Panc1 (cell line): Measurements from ENCODE around the gene ANAPC5. TPM values are rescaled to one million over a fixed set of nuclear protein-coding genes. Genes with fewer than 3 reads are reported as not detected.

ENCODE experiments used
- ATAC-seq: fragments of 200-7000 bp; cut with Tn5 transposase; 2 replicates; pipeline ENCODE4 v1.9.1; 2020; ENCODE audit warnings: mild to moderate bottlenecking, moderate library complexity
- BruUV-seq: library from RNA; stranded (reverse); fragments of 400-500 nt; replicated peaks from 2 replicates; lab custom pipeline; 2021; lab: Mats Ljungman, UMichigan
- CTCF ChIA-PET: fragments of 300-600 bp; sonication (Branson Sonifier 250); formaldehyde crosslinking; loops from one replicate; lab custom pipeline; 2022; ENCODE audit warnings: antibody characterized with exemption; lab: Charles Lee
- POLR2A ChIA-PET: fragments of 300-600 bp; sonication (Branson Sonifier 250); formaldehyde crosslinking; loops from one replicate; lab custom pipeline; 2022; ENCODE audit warnings: antibody characterized with exemption; lab: Charles Lee
- DNase-seq: peaks from one replicate; pipeline ENCODE4 v3.0.0-alpha.2; 2010; ENCODE audit warnings: low read depth, low spot score
- H3K27ac ChIP-seq: 2 replicates; pipeline ENCODE4 v1.5.1; 2011; ENCODE audit warnings: mild to moderate bottlenecking, low read length, inconsistent platforms
- H3K27me3 ChIP-seq: fragments of 200-500 bp; sonication (Bioruptor generic); 2 replicates; pipeline ENCODE4 v1.6.0; 2014; ENCODE audit warnings: low read length, inconsistent platforms; ENCODE audit not compliant: control insufficient read depth, insufficient read depth
- H3K36me3 ChIP-seq: fragments of 200-500 bp; sonication (Bioruptor generic); 2 replicates; pipeline ENCODE4 v1.5.1; 2014; ENCODE audit warnings: inconsistent platforms, mild to moderate bottlenecking, low read length, moderate library complexity; ENCODE audit not compliant: control insufficient read depth, insufficient read depth
- H3K4me1 ChIP-seq: 2 replicates; pipeline ENCODE4 v1.5.1; 2011; ENCODE audit warnings: inconsistent platforms, mild to moderate bottlenecking, low read length, moderate library complexity; ENCODE audit not compliant: control insufficient read depth, insufficient read depth
- H3K4me3 ChIP-seq, 2 experiments: 2 replicates each; pipeline ENCODE4 v1.5.1; 2011 to 2012; ENCODE audit warnings: low read depth in 2 of 2, low read length in 2 of 2, mild to moderate bottlenecking in 2 of 2, inconsistent platforms in 1 of 2, moderate library complexity in 1 of 2
- H3K9me3 ChIP-seq: fragments of 200-500 bp; sonication (Bioruptor generic); 2 replicates; pipeline ENCODE4 v1.5.1; 2014; ENCODE audit warnings: low read depth, mild to moderate bottlenecking, inconsistent platforms, low read length, moderate library complexity; ENCODE audit not compliant: control insufficient read depth, insufficient read depth
- CTCF ChIP-seq: fragments of 450-650 bp; IDR thresholded peaks from 2 replicates; pipeline ENCODE4 v1.5.1; 2017; ENCODE audit warnings: mild to moderate bottlenecking
- POLR2AphosphoS5 ChIP-seq: IDR thresholded peaks from 2 replicates; pipeline ENCODE4 v1.6.1; 2012; ENCODE audit warnings: mild to moderate bottlenecking, low read depth, low read length, moderate library complexity
- REST ChIP-seq, 2 experiments: IDR thresholded peaks; 2 replicates each; pipeline ENCODE4 v1.6.1; 2011 to 2012; ENCODE audit warnings: low read depth in 2 of 2, control low read depth in 1 of 2, low read length in 1 of 2, mild to moderate bottlenecking in 1 of 2, moderate library complexity in 1 of 2; ENCODE audit not compliant: insufficient read depth in 1 of 2
- SIN3A ChIP-seq: IDR thresholded peaks from 2 replicates; pipeline ENCODE4 v1.6.1; 2012; ENCODE audit warnings: low read depth, mild to moderate bottlenecking, low read length, moderate library complexity, borderline replicate concordance; ENCODE audit not compliant: insufficient read depth
- TCF7L2 ChIP-seq: IDR thresholded peaks from 2 replicates; pipeline ENCODE4 v1.6.1; 2011; ENCODE audit warnings: mild to moderate bottlenecking, low read depth, low read length, inconsistent platforms
- in situ Hi-C: cut with HindIII; loops from 2 replicates; pipeline ENCODE4 v1.10.0; 2016; ENCODE audit warnings: low sequenced_read_pairs, low pct_unique_long_range_greater_than_20kb
- intact Hi-C: fragments of 100-400 bp; cut with micrococcal nuclease; formaldehyde crosslinking; loops from one replicate; pipeline ENCODE4 v1.10.0; 2022; ENCODE audit not compliant: unreplicated experiment
- total RNA-seq: library from RNA; stranded (reverse); gene quantifications from one replicate; pipeline ENCODE4 v1.2.1, GENCODE V29; 2021; ENCODE audit not compliant: unreplicated experiment

Gene ANAPC5
- total RNA-seq, 1 experiment from 2014 or later: 101 TPM

- POLR2A ChIA-PET: interaction anchor here (0.7 kb wide), 1 partner anchor 45 kb away, joined by 5 read pairs; no protein-coding TSS in a partner anchor
- no peaks in the 10 kb centered on the region for H3K9me3 ChIP-seq
- H3K4me3 ChIP-seq: no peak overlapping the region
- no peaks in the 10 kb centered on the region for H3K36me3 ChIP-seq
- in situ Hi-C loops (no loop called here), intact Hi-C loops (no loop called here)
- H3K27me3 ChIP-seq: no peaks in the 10 kb centered on the region
- ATAC-seq (no peak), DNase-seq (no peak)
- no peak overlapping the region for H3K27ac ChIP-seq
- no peak for TF ChIP-seq POLR2AphosphoS5
- TF ChIP-seq SIN3A: no peak
- no peak for TF ChIP-seq TCF7L2
- no peak for TF ChIP-seq CTCF
- no peak for TF ChIP-seq REST (IDR thresholded peaks at IDR 0.05; ENCODE audit: insufficient read depth in 1 of 2, low read depth in 2 of 2, low read length in 1 of 2)
- no peaks in the 10 kb centered on the region for H3K4me1 ChIP-seq
- no TSS peak for BruUV-seq
- CTCF ChIA-PET: no interaction called here
Measured at GRCh38 chr12:121274036-121274763, 78.0 kb downstream of the ANAPC5 start.

- intact Hi-C loops: no loop called here
- ATAC-seq (no peak), DNase-seq (no peak)
- CTCF ChIA-PET: no interaction called here
- no peak overlapping the region for H3K27ac ChIP-seq
- no peak for TF ChIP-seq CTCF
- no peak for TF ChIP-seq SIN3A
- TF ChIP-seq POLR2AphosphoS5: no peak
- TF ChIP-seq TCF7L2: no peak
- TF ChIP-seq REST (IDR thresholded peaks at IDR 0.05; ENCODE audit: insufficient read depth in 1 of 2, low read depth in 2 of 2, low read length in 1 of 2): no peak
- in situ Hi-C loops: no loop called here
- no peaks in the 10 kb centered on the region for H3K9me3 ChIP-seq
- no peaks in the 10 kb centered on the region for H3K27me3 ChIP-seq
- no TSS peak for BruUV-seq
- POLR2A ChIA-PET: no interaction called here
- no peaks in the 10 kb centered on the region for H3K36me3 ChIP-seq
- H3K4me1 ChIP-seq: no peaks in the 10 kb centered on the region
- H3K4me3 ChIP-seq: no peak overlapping the region
Measured at GRCh38 chr12:121273364-121273896, 78.8 kb downstream of the ANAPC5 start.
